NAMALWA (cell line): ENCODE measurements around the gene IDH3G.
"Not testable (repeated sequence)": the region's sequence is repeated elsewhere in the genome, so short reads cannot be mapped to it uniquely, and the experiment has no call there.

Source experiments
- DNase-seq: peaks from one replicate; pipeline ENCODE4 v3.0.0-alpha.2; 2015; ENCODE audit warnings: low spot score

Gene IDH3G

DNA sequence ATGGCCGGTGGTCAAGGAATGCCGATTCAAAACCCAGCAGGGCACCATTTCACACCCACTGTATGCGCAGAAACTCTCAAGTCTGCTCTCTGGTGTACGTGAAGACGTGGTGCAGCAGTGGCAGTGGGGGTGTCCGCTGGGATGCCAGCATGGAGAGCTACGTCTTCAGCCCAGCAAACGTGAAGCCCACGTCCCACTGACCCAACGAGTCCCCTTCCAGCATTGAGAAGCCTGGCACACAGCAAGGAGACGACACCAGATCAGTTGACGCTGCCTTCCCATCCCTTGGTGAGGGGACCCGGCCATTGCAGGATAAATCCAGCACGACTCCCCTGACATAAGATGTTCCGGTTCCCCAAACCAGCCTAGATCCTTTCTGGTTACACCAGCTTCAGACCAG, 32.3 kb downstream of the IDH3G start:
- no peak for DNase-seq

DNA sequence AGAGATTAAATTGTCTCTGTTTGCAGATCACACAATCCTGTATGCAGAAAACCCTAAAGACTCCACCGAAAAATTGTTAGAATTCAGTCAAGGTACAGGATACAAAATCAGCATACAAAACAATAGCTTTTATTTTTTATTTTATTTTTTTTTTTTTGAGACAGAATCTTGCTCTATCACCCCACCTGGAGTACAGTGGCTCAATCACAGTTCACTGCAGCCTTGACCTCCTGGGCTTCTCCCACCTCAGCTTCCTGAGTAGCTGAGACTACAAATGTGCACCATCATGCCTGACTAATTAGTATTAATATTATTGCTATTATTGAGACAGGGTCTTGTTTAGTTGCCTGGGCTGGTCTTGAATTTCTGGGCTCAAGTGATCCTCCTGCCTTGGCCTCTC, 39.0 kb downstream of the IDH3G start:
- no peak for DNase-seq

- no peak for DNase-seq
Measured at GRCh38 chrX:153750127-153750774, 43.9 kb downstream of the IDH3G start.

DNA sequence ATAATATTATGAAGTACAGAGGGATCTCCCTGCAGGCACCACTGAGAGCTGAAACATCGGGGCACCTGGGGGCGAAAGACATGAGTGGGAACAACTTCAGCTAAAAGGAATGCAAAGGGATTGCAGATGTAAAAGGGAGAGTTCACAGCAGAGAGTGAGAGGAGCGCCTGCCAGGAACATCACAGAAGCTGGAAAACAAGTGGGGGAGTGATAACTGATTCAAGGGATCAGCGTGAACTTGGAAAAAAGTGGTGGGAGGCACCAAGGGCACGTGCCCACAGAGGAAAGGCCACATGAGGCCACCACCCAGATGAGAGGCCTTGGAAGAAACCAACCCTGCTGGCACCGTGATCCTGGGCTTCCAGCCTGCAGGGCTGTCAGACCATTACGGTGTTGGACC, 45.2 kb downstream of the IDH3G start:
- not testable (repeated sequence) for DNase-seq

GRCh38 chrX:153746991-153747390, 47.2 kb downstream of the IDH3G start:
- DNase-seq = not testable (repeated sequence)

GRCh38 chrX:153746359-153746758, 47.8 kb downstream of the IDH3G start:
- DNase-seq = no peak

- not testable (repeated sequence) for DNase-seq
Measured at GRCh38 chrX:153745067-153745433, 49.1 kb downstream of the IDH3G start.

DNA sequence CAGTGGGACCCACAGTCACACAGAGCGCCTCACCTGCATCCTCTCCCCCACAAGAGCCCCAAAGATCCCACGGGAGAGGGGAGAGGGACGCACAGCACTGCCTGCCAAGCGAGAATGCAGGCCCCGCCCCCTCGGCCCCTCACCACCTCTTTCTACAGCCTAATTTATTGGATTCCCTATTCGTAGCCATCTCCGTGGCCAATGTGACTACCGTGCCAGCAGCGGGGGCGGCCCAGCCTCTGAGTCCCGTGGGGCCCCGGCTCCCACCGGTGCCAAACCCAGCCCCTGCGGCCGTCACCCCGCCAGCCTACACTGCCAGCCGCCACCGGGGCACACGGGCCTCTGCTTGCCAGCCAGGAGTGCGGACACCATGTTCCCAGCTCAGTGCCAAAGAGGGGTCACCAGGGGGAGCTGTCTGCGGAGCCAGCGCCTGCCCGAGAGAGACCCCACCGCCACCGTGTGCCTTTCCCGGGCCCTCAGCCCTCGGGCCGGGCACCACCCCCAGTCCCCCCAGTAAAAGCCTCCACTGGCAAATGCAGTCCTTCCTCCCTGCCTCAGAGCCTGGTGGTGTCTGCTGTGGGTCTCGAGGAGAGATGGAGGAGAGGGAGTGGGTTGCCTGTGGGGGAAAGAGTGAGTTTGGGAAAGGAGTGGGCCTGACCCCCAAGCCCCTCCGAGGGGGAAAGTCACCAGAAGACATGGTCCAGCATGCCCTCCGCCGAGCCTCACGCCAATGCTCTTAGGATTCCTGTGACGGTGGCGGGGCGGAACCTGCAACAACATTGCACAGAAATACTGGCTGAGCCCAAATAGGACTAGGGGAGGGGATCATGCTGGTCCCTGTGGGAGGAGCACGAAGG, 49.7 kb downstream of the IDH3G start:
- DNase-seq = no peak

GRCh38 chrX:153743468-153744209, 50.5 kb downstream of the IDH3G start:
- not testable (repeated sequence) for DNase-seq

- DNase-seq = not testable (repeated sequence)
Measured at GRCh38 chrX:153742796-153743467, 51.2 kb downstream of the IDH3G start.

DNA sequence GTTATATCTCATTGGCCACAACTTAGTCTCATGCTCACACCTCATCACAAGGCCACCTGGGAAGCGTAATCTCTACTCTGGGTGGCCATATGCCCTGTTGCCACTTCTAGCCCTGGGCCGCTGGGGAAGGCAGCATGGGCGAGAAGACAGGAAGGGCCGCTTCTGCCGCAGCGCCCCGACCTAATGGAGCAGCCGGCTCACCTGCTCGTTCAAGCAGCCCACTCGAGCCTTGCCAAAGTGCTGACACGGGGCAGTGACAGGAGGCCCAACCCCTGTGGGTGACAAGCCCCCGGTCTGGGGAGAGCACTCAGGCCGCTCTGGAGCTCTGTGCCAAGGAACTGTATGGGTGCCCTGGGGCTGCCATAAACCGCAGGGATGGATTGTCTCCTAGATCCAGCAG, 52.1 kb downstream of the IDH3G start:
- not testable (repeated sequence) for DNase-seq

DNA sequence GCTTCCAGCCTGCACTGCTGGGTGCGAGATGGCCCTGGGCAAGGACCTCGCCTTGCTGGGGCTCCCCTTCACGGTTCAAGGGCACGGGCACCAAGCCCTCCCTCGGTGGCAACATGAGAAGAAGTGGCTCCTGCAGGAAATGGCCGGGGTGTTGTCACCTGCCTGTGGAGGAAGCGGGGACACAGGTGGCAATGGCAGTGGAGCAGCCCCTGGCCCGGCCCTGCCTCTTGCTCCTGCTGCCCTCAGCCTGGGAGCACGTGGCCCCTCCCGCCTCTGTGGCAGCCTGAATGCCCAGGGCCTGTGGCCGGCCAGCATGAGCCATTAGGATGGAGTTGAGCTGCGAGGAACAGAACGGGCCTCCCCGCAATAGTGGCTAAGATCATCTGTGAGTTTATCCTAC, 52.7 kb downstream of the IDH3G start:
- DNase-seq = no peak

DNA sequence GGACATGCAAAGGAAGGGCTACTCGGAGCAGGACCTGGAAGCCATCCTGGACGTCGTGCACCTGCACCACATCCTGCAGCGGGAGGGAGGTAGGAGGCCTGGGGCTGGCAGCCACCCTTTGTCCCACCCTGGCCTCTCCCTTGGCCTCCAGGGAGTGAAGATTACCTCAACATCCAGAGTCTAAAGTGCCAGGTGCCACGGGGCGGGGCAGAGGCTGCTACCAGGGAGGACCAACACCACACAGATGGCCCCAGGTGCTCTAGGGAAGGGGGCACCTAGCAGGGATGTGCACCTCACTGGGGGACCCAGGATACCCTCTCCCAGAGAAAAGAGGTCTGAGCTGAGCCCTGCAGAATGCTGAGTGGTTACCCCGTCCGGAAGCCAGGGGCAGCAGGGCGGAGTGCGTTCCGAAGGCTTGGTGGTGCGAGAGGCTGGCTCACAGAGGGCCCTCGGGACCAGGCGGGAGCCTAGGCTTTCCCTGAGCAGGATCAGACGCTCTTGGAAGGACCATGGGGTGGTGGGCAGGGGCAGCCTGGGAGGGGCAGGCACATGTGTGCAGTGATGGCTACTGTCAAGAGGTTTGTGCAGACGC, 53.4 kb downstream of the IDH3G start:
- DNase-seq = no peak

DNA sequence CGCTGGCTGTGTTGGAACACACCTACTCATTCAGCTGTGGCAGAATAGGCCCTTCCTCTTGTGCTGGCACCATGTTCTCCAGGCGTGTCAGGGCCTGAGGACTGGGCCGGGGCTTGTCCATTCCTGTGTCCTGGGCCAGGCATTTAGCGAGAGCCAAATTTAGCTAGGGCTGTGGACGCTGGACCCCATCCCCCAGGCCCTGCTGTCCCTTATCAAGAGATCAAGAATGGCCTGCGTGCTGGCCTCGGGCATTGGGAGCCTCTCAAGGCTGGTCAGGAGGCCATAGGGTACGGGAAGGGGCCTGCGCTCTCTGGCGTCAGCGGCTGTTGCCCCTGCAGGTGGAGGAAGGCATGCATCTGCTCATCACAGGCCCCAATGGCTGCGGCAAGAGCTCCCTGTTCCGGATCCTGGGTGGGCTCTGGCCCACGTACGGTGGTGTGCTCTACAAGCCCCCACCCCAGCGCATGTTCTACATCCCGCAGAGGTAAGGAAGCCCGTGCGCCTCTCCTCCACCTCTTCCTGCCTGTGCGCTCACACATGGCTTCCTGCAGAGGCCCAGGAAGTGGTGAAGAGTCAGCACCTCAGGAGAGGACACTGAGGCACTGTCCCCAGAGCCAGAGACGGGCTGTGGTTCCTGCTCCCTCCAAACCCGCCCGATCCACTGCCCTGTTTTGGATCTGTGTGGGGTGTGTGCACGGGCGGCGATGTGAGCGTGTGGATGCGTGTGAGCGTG, 54.3 kb downstream of the IDH3G start:
- DNase-seq = no peak

DNA sequence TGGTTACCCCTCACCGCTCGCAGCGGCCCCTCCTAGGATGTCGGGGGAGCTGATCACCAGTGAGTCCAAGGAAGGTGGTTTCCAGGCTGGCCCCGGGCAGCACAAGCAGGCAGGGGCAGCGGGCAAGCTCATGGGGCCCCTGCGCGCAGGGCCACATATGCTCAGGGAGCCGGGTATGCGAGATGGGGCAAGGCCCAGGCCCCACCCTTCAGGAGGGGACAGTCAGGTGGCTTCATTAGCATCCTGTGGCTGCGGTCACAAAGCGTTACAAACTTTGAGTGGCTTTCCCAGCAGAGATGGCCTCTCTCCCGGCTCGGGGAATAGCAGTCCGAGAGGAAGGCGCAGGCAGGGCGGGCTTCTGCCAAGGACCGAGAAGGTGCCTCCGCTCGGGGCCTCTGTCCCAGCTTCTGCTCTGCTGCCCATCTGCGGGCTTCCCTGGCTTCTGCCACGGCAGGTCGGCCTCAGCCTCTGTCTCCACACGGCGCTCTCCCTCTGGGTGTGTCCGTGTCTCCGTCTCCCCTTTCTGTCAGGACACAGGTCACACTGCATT, 56.0 kb downstream of the IDH3G start:
- DNase-seq = no peak

DNA sequence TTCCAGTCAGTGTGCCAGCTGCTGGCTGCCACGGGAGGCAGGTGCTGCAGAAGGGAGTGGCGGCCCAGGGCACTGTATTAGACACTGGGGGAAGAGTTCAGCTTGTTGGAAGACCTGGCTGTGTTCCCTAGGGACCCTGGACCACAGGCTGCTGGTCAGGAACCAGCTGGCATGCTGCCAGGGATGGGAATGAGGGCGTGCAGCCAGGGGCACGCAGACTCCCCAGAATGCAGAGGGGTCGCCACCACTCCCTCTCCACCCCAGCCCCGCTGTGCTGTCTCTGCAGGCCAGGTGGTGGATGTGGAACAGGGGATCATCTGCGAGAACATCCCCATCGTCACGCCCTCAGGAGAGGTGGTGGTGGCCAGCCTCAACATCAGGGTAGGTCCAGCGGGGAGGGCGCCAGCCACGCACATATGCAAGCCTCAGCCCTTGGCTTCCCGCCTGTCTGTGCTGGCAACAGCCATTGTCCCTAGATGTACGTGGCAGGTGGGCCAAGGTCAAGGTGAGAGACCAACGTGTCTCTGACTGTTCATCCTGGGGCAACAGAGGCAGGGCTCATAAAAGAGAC, 57.2 kb downstream of the IDH3G start:
- DNase-seq = no peak

DNA sequence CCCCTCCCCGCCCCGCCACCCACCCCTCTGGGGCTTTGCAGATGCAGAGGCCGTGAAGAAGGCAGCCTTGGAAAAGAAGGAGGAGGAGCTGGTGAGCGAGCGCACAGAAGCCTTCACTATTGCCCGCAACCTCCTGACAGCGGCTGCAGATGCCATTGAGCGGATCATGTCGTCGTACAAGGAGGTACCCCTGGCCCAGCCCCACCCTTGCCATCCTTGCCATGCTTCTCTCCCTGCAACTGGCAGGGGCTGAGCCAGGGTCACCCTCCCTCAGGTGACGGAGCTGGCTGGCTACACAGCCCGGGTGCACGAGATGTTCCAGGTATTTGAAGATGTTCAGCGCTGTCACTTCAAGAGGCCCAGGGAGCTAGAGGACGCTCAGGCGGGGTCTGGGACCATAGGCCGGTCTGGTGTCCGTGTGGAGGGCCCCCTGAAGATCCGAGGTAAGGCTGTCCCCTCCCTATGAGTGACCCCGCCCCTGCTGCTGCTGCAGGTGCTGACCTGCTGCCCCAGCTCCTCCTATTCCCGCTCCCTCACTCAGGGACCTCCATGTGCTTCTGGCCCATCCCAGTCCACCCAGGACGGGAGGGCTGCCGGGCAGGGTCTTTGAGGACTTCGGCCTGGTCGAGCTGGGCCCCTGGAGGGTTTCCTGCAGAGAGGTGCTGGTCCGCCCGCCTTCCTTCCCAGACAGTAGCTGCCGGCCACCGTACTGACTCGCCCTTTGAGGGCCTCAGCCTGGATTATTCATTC, 57.9 kb downstream of the IDH3G start:
- no peak for DNase-seq
